A549 treated with RU486 at 1 μM for 4 hours (cell line): Measurements from ENCODE around the gene ACVR2B. TPM values are rescaled to one million over a fixed set of nuclear protein-coding genes. Genes with fewer than 3 reads are reported as not detected.

Source experiments
- total RNA-seq: library from RNA; stranded (reverse); fragments of 200-300 nt; extraction: Qiagen RNA extraction; gene quantifications from 5 replicates; pipeline ENCODE4 v1.2.3, GENCODE V29; 2022; ENCODE audit warnings: low read depth

The ACVR2B gene
- 1.8 to 3.2 TPM (median 3.0 TPM) in 5 replicates for total RNA-seq

DNA sequence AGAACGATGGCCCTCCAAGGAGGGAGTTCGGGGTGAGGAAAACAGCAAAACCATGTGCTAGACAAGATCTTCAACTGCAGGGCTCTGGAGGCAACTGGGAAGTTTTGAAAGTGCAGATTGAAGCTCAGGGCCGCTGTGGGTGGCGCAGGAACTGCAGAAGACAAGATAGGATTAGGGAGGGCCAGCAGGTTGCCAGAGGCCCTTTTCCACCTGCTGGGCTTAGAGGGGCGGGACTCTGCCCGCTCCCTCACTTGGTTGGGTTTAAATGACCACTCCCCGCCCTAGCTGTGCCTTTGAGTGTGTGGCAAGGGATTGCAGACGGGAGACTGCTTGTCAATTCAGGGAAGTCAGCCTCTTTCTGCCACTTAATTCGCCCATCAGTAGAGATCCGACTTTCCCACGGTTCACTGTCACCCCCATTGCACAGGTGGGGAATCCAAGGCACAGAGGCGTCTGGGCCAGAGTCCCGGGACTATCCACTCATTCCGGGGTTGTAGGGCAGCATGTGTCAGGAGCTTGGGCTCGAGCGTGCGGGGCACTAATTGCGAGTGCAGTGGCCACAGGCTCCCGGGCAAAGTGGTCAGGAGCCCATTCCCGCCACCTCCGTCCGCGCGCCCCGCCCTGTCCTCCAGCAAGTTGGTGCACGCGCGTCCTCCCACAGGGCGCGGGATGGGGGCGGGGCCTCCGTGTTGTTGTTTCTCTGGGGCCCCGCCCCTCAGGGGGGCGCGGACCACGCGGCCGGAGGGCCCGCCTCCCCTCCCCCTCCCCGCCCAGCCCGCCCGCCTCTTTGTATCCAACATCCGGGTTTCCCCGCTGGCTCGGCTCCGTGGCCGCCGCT, at the start of gene ACVR2B:
Gene ACVR2B, plus strand, starts transcription at position 816 of the 838 bp plus-strand sequence. CDS start 433 bp downstream, outside the sequence.

GRCh38 chr3:38496131-38496910, 42.6 kb downstream of the ACVR2B start, which contains the start of gene EXOG:
Gene EXOG, plus strand, starts transcription at chr3:38496340. Its CDS starts 28 bp downstream, at chr3:38496368.

Other genes starting within 250 kb of the ACVR2B start
- gene SLC22A13, start 188.1 kb upstream of the ACVR2B start, total RNA-seq: 0.06 TPM in 1 of 5 replicates, not detected in the others
- 0.11 TPM in 1 of 5 replicates, not detected in the others for gene SLC22A14, start 171.6 kb upstream of the ACVR2B start, total RNA-seq
- 3.6 to 4.6 TPM (median 4.0 TPM) in 5 replicates for gene XYLB, start 107.1 kb upstream of the ACVR2B start, total RNA-seq
- gene EXOG, start 42.5 kb downstream of the ACVR2B start, total RNA-seq: 10.9 to 18.6 TPM (median 12.8 TPM) in 5 replicates
- 0.63 to 1.7 TPM (median 0.90 TPM) in 5 replicates for gene SCN5A, start 195.8 kb downstream of the ACVR2B start, total RNA-seq